ENCODE results near the gene COL5A1.

Gene COL5A1

GRCh38 chr9:134818000-134818568, 176.5 kb downstream of the COL5A1 start:
- Histone ChIP-seq H3K27me3 (ENCODE audit: insufficient read depth, poor library complexity, severe bottlenecking) (no peaks in the 10 kb centered on the region), H3K36me3 (ENCODE audit: low read depth) (peaks cover 34% of the 10 kb centered on the region), H3K9me3 (ENCODE audit: severe bottlenecking) (no peaks in the 10 kb centered on the region), H3K27ac (ENCODE audit: poor library complexity, severe bottlenecking) (no peak overlapping the region), H3K4me1 (ENCODE audit: insufficient read depth, poor library complexity, severe bottlenecking) (no peaks in the 10 kb centered on the region), H3K4me3 (ENCODE audit: severe bottlenecking) (no peak overlapping the region)
- TF ChIP-seq CTCF (IDR thresholded peaks at IDR 0.05; ENCODE audit: poor library complexity, severe bottlenecking), result no peak
- ATAC-seq (ENCODE audit: low read depth) (no peak), DNase-seq (ENCODE audit: low spot score) (no peak)

GRCh38 chr9:134818591-134818990, 177.0 kb downstream of the COL5A1 start:
- Histone ChIP-seq H3K4me1 (ENCODE audit: insufficient read depth, poor library complexity, severe bottlenecking) (no peaks in the 10 kb centered on the region), H3K27ac (ENCODE audit: poor library complexity, severe bottlenecking) (no peak overlapping the region), H3K4me3 (ENCODE audit: severe bottlenecking) (no peak overlapping the region), H3K27me3 (ENCODE audit: insufficient read depth, poor library complexity, severe bottlenecking) (no peaks in the 10 kb centered on the region), H3K9me3 (ENCODE audit: severe bottlenecking) (no peaks in the 10 kb centered on the region), H3K36me3 (ENCODE audit: low read depth) (peaks cover 34% of the 10 kb centered on the region)
- no peak for TF ChIP-seq CTCF (IDR thresholded peaks at IDR 0.05; ENCODE audit: poor library complexity, severe bottlenecking)
- DNase-seq (ENCODE audit: low spot score) (no peak), ATAC-seq (ENCODE audit: low read depth) (no peak)

- Histone ChIP-seq H3K9me3 (ENCODE audit: severe bottlenecking) (no peaks in the 10 kb centered on the region), H3K4me3 (ENCODE audit: severe bottlenecking) (no peak overlapping the region), H3K36me3 (ENCODE audit: low read depth) (peaks cover 24% of the 10 kb centered on the region), H3K27ac (ENCODE audit: poor library complexity, severe bottlenecking) (no peak overlapping the region), H3K4me1 (ENCODE audit: insufficient read depth, poor library complexity, severe bottlenecking) (no peaks in the 10 kb centered on the region), H3K27me3 (ENCODE audit: insufficient read depth, poor library complexity, severe bottlenecking) (no peaks in the 10 kb centered on the region)
- TF ChIP-seq CTCF (IDR thresholded peaks at IDR 0.05; ENCODE audit: poor library complexity, severe bottlenecking), result no peak
- ATAC-seq (ENCODE audit: low read depth) (no peak), DNase-seq (ENCODE audit: low spot score) (no peak)
Observed at GRCh38 chr9:134820901-134821300, 179.3 kb downstream of the COL5A1 start.

- ATAC-seq (ENCODE audit: low read depth), result no peak
Observed at GRCh38 chr9:134822541-134822940, 180.9 kb downstream of the COL5A1 start.

More at GRCh38 chr9:134822541-134822940, 180.9 kb downstream of the COL5A1 start:
- no peak overlapping the region for H3K4me3 ChIP-seq (ENCODE audit: severe bottlenecking)
- no peak for DNase-seq (ENCODE audit: low spot score)
- H3K36me3 ChIP-seq (ENCODE audit: low read depth), result peaks cover 21% of the 10 kb centered on the region
- H3K27me3 ChIP-seq (ENCODE audit: insufficient read depth, poor library complexity, severe bottlenecking), result no peaks in the 10 kb centered on the region
- H3K4me1 ChIP-seq (ENCODE audit: insufficient read depth, poor library complexity, severe bottlenecking), result peaks cover 8% of the 10 kb centered on the region
- no peaks in the 10 kb centered on the region for H3K9me3 ChIP-seq (ENCODE audit: severe bottlenecking)
- TF ChIP-seq CTCF (IDR thresholded peaks at IDR 0.05; ENCODE audit: poor library complexity, severe bottlenecking), result no peak
- no peak overlapping the region for H3K27ac ChIP-seq (ENCODE audit: poor library complexity, severe bottlenecking)

Data from RWPE2 (cell line).